Psoas muscle (tissue), 8 donors: Measurements from ENCODE around the gene POLR3A. TPM values are rescaled to one million over a fixed set of nuclear protein-coding genes. Genes with fewer than 3 reads are reported as not detected.
A peak's percentile ranks its signal among the peaks of the same experiment; 100 is the strongest.

Experiments
- ATAC-seq, 4 donors: fragments of 200-7000 bp; cut with Tn5 transposase; one replicate each; pipeline ENCODE4 v1.9.1; 2020; ENCODE audit warnings: moderate library complexity in 3 of 4, mild to moderate bottlenecking in 2 of 4
- DNase-seq, 2 donors: peaks; one replicate each; pipeline ENCODE4 v3.0.0-alpha.2; 2020
- H3K27ac ChIP-seq: fragments of 200-600 bp; one replicate; pipeline ENCODE4 v1.8.0; 2022
- H3K27me3 ChIP-seq, 3 donors: fragments of 200-600 bp in 1 of 3; one replicate each; pipeline versions ENCODE4 v1.6.1 to v1.8.0; 2013 to 2022; ENCODE audit warnings: low read length in 2 of 3, mild to moderate bottlenecking in 2 of 3, moderate library complexity in 1 of 3; ENCODE audit not compliant: insufficient read depth in 3 of 3
- H3K36me3 ChIP-seq, 2 donors: fragments of 200-600 bp in 1 of 2; one replicate each; pipeline versions ENCODE4 v1.6.1 to v1.8.0; 2013 to 2022; ENCODE audit warnings: low read depth in 1 of 2, mild to moderate bottlenecking in 1 of 2, moderate library complexity in 1 of 2; ENCODE audit not compliant: insufficient read depth in 1 of 2
- H3K4me1 ChIP-seq: fragments of 200-600 bp; one replicate; pipeline ENCODE4 v1.8.0; 2022
- H3K4me3 ChIP-seq: fragments of 200-600 bp; one replicate; pipeline ENCODE4 v1.8.0; 2022; ENCODE audit warnings: mild to moderate bottlenecking
- H3K9me3 ChIP-seq: fragments of 200-600 bp; one replicate; pipeline ENCODE4 v1.8.0; 2022
- WGBS, 3 donors: extraction: QIAGEN DNeasy Blood & Tissue Kit; methylation state at CpG; one replicate each; pipeline versions ENCODE4 v1.1.6 to v1.1.7; 2013; 5-methylcytosine and 5-hydroxymethylcytosine counted together
- intact Hi-C, 2 donors: fragments of 100-400 bp; cut with DNase I; formaldehyde crosslinking; loops; one replicate each; pipeline versions ENCODE4 v1.11.0 to v1.14.2; 2022
- polyA plus RNA-seq, 3 donors: library from polyadenylated mRNA; stranded (reverse); fragments of 200-250 nt; gene quantifications; one replicate each; pipeline ENCODE4 v1.2.3, GENCODE V29; 2013
- total RNA-seq, 4 donors: library from RNA; stranded (reverse); fragmentation: NEBNext Ultra II Directional in 2 of 4; extraction: Animal tissue kit (Norgen Biotek cat#: 25700) in 2 of 4; gene quantifications; one replicate each; pipeline versions ENCODE4 v1.2.1 to v1.2.4, GENCODE V29; 2021 to 2023
- TF ChIP-seq, protein P1 (sequence below): fragments of 200-600 bp; IDR thresholded peaks from one replicate; pipeline ENCODE4 v1.8.0; 2022; ENCODE audit warnings: antibody characterized with exemption
- donor health status: healthy with polysubstance abuse.
- donor health status: DM: no; HTN: no; CAD: no; lungs with moderate emphysema.
- donor health status: Bipolar disorder and iron deficiency.
- donor health status: healthy.
- donor health status: DM: yes; HTN: yes; CAD: no.
- donor health status: DM: no; HTN: no; CAD: no.
- donor health status: DM: no; HTN: no; CAD: no.
- donor health status: DM: yes; HTN: yes; CAD: no.

The POLR3A gene
- total and polyA plus RNA-seq, 7 donors, result 5.2 to 16.5 (median 12.6) TPM

- no peak for DNase-seq
- no peaks in the 10 kb centered on the region for H3K27me3 ChIP-seq
- ATAC-seq, result peak; percentile 84 to 93 (median 90)
- TF ChIP-seq, protein P1, sequence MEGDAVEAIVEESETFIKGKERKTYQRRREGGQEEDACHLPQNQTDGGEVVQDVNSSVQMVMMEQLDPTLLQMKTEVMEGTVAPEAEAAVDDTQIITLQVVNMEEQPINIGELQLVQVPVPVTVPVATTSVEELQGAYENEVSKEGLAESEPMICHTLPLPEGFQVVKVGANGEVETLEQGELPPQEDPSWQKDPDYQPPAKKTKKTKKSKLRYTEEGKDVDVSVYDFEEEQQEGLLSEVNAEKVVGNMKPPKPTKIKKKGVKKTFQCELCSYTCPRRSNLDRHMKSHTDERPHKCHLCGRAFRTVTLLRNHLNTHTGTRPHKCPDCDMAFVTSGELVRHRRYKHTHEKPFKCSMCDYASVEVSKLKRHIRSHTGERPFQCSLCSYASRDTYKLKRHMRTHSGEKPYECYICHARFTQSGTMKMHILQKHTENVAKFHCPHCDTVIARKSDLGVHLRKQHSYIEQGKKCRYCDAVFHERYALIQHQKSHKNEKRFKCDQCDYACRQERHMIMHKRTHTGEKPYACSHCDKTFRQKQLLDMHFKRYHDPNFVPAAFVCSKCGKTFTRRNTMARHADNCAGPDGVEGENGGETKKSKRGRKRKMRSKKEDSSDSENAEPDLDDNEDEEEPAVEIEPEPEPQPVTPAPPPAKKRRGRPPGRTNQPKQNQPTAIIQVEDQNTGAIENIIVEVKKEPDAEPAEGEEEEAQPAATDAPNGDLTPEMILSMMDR, result no peak
- H3K27ac ChIP-seq, result peak overlapping the region; percentile 92
- peaks cover 23 to 92% of the 10 kb centered on the region in 2 donors for H3K36me3 ChIP-seq
- H3K4me1 ChIP-seq, result peaks cover 43% of the 10 kb centered on the region
- peak overlapping the region; percentile 1 for H3K4me3 ChIP-seq
- 65 to 67% (median 66%) methylated on average over 16 of the region's 16 CpGs for WGBS, 3 donors
- intact Hi-C loops, result no loop called here
- no peaks in the 10 kb centered on the region for H3K9me3 ChIP-seq
These were observed 45.7 kb downstream of the POLR3A start for GRCh38 chr10:77983384-77984341.

DNA sequence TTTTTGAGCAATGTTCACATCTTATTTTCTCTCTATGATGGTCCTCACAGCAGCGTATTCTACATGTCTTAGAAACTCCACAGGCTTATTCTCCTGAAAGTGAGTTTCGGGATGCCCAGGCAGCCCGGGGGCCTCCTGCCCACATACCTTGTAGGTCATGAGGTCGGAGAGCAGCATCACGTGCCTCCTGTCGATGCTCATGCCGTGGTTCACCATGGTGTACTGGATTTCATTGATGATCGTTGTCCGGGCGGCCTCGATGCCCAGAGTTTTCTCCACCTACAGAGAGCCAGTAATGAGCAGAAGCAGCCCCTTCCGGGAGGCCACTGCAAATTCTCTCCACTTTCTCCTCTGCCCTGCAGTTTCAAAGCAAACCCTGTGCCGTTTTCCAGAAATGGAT lies 48.0 kb downstream of the POLR3A start:
- DNase-seq (no peak), ATAC-seq (no peak)
- H3K4me1 ChIP-seq, result peaks cover 25% of the 10 kb centered on the region
- H3K36me3 ChIP-seq, result peaks cover 27 to 94% of the 10 kb centered on the region in 2 donors
- no peak overlapping the region for H3K4me3 ChIP-seq
- no peak overlapping the region for H3K27ac ChIP-seq
- intact Hi-C loops, result no loop called here
- TF ChIP-seq, protein P1, result no peak
- no peaks in the 10 kb centered on the region for H3K9me3 ChIP-seq
- WGBS, 3 donors, result 95 to 97% (median 97%) methylated on average over 13 of the region's 13 CpGs
- H3K27me3 ChIP-seq, result no peaks in the 10 kb centered on the region

- ATAC-seq, result no peak
- Histone ChIP-seq H3K4me1 (peaks cover 23% of the 10 kb centered on the region), H3K9me3 (no peaks in the 10 kb centered on the region), H3K36me3 (peaks cover 19 to 75% of the 10 kb centered on the region in 2 donors), H3K27ac (peak overlapping the region; percentile 74), H3K4me3 (no peak overlapping the region), H3K27me3 (no peaks in the 10 kb centered on the region)
- TF ChIP-seq, protein P1, result no peak
- WGBS, 3 donors, result 94 to 98% (median 95%) methylated on average over 10 of the region's 10 CpGs
- intact Hi-C loops, result no loop called here
- no peak for DNase-seq
These were observed 50.1 kb downstream of the POLR3A start for GRCh38 chr10:77979221-77979620.

DNA sequence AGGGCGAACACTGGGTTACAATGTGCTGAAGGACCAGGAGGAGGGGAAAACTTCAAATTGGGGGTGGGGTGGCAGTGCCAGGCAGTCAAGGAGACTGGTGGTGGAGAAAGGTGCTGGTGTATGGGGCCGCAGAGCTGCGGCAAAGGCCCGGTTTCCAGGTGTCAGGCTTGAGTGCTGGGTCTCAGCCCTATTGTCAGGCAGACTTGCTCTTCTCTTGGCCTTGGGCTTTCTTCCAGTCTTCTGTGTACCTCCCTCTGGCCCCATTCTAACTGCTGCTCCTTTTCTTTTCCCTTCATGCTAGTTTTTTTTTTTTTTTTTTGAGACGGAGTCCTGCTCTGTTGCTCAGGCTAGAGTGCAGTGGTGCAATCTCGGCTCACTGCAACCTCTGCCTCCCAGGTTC lies 51.0 kb downstream of the POLR3A start:
- no peak overlapping the region for H3K4me3 ChIP-seq
- H3K4me1 ChIP-seq, result peaks cover 19% of the 10 kb centered on the region
- peaks cover 19 to 69% of the 10 kb centered on the region in 2 donors for H3K36me3 ChIP-seq
- H3K9me3 ChIP-seq, result no peaks in the 10 kb centered on the region
- peak overlapping the region; percentile 74 for H3K27ac ChIP-seq
- H3K27me3 ChIP-seq, result no peaks in the 10 kb centered on the region
- ATAC-seq (peak in 1 of 4 donors; percentile 2), DNase-seq (no peak)
- intact Hi-C loops, result no loop called here
- TF ChIP-seq, protein P1, result no peak
- 90 to 100% (median 90%) methylated on average over 4 to 6 of the region's 6 CpGs for WGBS, 3 donors
